HG03460 (cell line): ENCODE data around the gene BFAR.
A peak's percentile ranks its signal among the peaks of the same experiment; 100 is the strongest.
"Not testable (repeated sequence)": the region's sequence is repeated elsewhere in the genome, so short reads cannot be mapped to it uniquely, and the experiment has no call there.

Experiments
- ATAC-seq: cut with Tn5 transposase; IDR thresholded peaks from one replicate; pipeline ENCODE4 v1.9.1; 2021; ENCODE audit not compliant: unreplicated experiment

Gene BFAR

DNA sequence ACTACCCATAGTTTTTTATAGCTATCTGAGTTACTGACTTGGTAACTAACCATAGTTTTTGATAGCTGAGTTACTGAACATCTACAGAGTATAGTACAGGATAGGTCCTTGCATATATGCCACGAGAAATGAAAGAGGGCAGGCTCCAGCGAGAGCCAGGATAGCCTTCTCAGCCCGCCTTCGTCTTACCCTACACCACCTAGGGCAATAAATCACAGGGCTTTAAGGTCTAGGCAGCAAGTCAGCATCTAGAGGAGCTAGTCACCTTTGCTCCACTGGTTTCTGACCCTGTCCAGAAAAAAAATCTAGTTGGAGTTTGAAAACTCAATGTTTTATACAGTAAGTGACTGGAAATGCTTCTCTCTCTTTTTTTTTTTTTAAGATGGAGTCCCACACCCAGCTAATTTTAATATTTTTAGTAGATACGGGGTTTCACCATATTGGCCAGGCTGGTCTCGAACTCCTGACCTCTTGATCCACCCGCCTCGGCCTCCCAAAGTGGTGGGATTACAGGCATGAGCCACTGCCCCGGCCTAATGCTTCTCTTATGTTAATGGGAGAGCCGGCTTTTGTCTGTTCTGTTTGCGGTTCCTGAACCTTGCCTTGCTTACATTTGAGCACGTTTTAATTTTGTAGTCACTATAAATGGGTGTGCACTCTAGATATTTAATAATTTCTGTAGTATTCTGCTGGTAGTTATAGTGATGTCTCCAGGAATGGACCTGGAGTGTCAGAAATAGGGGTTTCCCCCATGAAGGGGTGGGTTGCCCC is 2.8 kb downstream of the BFAR start:
- ATAC-seq, result no peak

GRCh38 chr16:14636179-14636950 is 3.6 kb downstream of the BFAR start:
- not testable (repeated sequence) for ATAC-seq

DNA sequence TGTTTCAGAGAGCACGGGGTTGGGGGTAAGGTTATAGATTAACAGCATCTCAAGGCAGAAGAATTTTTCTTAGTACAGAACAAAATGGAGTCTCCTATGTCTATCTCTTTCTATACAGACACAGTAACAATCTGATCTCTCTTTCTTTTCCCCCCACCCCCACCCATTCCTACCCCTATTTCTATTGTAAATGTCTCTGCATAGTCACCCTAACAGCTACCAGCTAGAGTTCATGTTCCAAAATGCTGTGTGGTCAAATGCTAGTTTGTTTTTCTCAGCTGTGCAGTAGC is 4.1 kb downstream of the BFAR start:
- not testable (repeated sequence) for ATAC-seq

- ATAC-seq, result no peak
These were observed 7.8 kb downstream of the BFAR start for GRCh38 chr16:14640538-14640937.

DNA sequence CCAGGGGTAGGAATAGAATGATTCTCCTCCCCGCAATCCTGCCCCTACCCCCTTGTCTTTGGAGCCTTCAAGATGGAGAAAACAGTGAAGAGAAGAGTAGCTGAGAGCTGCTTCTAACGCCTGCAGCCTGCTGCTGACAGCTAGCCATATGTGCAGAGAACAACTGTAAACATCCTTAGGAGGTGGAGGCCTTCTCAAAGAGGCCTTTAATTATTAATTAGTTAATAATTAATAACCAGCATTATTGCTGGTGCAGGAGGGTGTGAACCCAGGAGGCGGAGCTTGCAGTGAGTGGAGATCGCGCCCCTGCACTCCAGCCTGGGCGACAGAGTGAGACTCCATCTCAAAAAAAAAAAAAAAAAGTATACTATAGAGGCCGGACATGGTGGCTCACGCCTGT is 8.5 kb downstream of the BFAR start:
- ATAC-seq, result no peak

GRCh38 chr16:14641926-14642325 is 9.2 kb downstream of the BFAR start:
- no peak for ATAC-seq

- no peak for ATAC-seq
These were observed 17.1 kb downstream of the BFAR start for GRCh38 chr16:14649816-14650215.

DNA sequence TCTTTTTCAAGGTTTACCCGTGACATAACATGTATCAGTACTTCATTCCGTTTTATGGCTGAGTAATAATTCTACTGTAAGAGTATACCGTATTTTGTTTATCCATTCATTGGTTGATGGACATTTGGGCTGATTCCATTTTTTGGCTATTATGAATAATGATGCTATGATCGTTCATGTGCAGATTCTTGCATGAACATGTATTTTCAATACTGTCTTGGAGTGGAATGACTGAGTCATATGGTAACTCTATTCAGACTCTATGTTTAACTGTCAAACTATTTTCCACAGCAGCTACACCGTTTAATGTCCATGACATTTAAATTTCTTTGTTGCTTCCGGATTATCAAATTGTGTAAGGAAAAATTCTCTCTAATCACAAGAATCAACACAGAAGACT is 17.9 kb downstream of the BFAR start:
- no peak for ATAC-seq

- ATAC-seq, result no peak
These were observed 20.0 kb downstream of the BFAR start for GRCh38 chr16:14652726-14653125.

- ATAC-seq, result peak; percentile 79
These were observed 25.3 kb downstream of the BFAR start for GRCh38 chr16:14658063-14658462.

DNA sequence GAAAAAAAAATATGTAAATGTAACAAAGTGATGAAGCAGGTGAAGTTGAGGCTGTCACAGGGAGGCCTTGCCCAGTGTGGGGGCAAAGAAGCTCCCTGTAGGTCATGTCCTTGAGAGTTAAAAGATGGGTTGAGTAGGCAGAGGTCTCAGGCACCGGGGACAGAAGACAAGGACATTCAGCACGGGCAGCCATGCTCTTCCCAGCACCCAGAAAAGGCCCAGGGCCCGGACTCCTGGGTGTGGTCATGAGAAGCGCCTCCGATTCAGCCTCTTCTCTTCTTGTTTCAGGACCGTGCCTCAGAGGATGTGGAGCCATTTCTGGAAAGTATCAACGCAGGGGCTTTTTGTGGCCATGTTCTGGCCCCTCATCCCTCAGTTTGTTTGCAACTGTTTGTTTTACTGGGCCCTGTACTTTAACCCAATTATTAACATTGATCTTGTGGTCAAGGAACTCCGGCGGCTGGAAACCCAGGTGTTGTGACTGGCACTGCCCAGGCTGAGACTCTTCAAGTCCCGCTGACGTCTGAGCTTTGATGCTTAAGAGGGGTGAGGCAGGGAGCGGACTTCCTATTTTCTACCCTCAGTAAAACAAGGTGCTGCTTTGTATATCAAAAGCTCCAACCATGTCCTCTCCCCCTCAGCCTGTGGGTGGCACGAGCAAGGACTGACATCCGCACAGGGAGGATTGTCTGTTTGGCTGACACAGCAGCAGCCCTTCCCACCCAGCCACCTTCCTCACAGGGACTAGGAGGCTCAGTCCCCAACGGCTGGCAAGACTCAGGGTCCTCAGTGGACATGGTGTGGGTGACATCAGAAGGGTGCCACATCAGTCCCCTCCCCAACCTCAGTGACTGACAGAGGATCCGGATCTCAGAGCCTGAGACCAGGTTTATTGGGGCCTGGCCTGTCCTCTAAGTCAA is 34.9 kb downstream of the BFAR start:
- no peak for ATAC-seq

GRCh38 chr16:14668556-14669223 is 35.9 kb downstream of the BFAR start:
- ATAC-seq, result no peak

GRCh38 chr16:14669776-14670175 is 37.0 kb downstream of the BFAR start:
- ATAC-seq, result no peak

GRCh38 chr16:14672403-14672971 is 39.7 kb downstream of the BFAR start:
- no peak for ATAC-seq

DNA sequence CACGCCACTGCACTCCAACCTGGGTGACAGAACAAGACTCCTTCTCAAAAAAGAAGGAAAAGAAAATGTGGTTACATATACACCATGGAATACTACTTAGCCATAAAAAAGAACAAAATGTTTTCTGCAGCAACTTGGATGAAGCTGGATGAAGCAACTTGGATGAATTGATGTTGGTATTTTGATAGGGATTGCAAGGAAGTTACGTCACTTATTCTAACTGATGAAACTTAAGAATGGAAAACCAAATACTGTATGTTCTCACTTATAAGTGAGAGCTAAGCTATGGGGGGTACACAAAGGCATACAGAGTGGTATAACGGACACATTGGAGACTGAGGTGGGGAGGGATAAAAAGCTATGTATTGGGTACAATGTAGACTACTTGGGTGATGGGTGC is 43.9 kb downstream of the BFAR start:
- ATAC-seq, result no peak

DNA sequence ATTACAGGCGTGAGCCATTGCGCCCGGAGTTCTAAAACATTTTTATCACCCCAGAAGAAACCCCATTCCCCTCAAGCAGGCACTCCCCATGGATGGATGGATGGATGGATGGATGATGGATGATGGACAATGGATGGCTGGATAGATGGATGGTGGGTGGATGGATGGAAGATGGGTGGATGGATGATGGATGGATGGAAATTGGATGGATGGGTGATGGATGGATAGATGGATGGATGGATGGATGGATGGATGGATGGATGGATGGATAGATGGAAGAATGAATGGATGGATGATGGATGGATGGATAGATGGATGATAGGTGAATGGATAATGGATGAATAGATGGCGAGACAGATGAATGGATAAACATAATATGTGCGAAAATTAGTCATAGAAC is 44.9 kb downstream of the BFAR start:
- no peak for ATAC-seq

DNA sequence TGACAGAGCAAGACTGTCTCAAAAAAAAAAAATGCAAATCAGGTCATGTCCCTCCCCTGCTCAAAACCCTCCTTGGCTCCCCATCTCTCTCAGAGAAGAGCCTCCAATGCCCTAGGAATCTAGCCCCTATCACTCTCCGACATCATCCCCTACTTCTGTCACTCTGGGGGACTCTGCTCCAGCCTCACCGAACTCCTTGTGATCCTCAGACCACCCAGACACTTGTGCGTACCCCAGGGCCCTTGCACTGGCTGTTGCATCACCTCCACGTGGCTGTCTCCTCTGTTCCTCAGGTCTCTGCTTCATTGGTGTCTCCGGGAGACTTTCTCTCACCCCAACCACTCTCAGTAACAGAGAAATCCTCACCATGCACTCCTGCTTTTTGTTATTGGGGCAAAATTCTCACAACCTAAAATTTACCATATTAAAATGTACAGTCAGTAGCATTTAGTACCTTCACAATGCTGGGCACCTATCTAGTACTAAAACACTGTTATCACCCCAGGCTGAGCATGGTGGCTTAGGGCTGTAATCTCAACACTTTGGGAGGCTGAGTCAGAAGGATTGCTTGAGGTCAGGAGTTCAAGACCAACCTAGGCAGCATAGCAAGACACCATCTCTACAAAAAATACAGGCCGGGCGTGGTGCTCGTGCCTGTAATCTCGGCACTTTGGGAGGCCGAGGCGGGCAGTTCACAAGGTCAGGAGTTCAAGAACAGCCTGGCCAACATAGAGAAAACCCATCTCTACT is 46.2 kb downstream of the BFAR start:
- no peak for ATAC-seq

DNA sequence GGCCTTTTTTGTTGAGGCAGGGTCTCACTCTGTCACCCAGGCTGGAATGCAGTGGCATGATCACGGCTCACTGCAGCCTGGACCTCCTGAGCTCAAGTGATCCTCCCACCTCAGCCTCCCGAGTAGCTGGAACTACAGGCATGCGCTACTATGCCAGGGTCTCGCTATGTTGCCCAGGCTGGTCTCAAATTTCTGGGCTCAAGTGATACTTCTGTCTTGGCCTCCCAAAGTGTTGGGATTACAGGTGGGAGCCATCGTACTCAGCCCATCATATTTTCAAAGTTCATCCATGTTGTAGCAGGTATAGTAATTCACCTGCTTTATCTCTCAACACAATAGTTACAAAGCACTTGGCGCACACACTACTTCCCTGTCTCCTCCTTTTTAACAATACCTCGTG is 47.6 kb downstream of the BFAR start:
- not testable (repeated sequence) for ATAC-seq

- no peak for ATAC-seq
These were observed 48.4 kb downstream of the BFAR start for GRCh38 chr16:14681115-14681514.

DNA sequence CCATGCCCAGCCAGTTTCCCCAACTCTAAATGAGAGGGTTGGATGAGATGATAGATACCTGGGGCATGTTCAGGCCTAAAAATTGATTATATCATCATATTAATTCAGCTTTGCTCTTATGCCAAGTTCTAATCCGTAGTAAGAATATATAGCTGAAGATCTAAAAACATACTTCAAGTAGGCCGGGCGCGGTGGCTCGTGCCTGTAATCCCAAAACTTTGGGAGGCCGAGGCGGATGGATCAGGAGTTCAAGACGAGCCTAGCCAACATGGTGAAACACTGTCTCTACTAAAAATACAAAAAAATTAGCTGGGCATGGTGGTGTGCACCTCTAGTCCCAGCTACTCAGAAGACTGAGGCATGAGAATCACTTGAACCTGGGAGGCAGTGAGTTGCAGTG is 49.4 kb downstream of the BFAR start:
- no peak for ATAC-seq
